ENCODE results near the gene NPAS3. TPM values are rescaled to one million over a fixed set of nuclear protein-coding genes. Genes with fewer than 3 reads are reported as not detected.

Gene NPAS3
- total and polyA plus RNA-seq, 8 donors = 0.09 to 0.79 (median 0.56) TPM

DNA sequence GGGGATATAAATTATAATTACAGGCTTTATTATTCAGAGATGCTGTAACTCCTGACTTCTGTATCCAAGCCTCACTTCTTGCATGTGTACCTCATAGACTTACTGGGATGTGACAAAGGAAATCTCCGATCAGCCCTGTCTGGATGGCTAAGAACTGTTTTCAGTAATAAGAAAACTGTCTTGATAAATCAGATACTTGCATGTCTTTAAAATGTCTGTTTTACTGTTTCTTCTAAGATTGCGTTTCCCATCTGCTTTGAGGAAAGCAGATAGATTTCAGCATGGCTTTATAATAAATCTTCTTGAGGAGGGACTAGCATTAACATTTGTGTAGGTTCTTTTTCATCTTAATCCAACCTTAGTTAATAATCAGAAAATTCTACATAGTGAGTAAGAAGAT is 616.3 kb downstream of the NPAS3 start:
- Histone ChIP-seq H3K9me3 (no peaks in the 10 kb centered on the region), H3K27me3 (no peaks in the 10 kb centered on the region), H3K4me1 (no peaks in the 10 kb centered on the region), H3K36me3 (no peaks in the 10 kb centered on the region), H3K27ac (no peak overlapping the region), H3K4me3 (no peak overlapping the region)
- ATAC-seq (no peak), DNase-seq (no peak)
- TF ChIP-seq CTCF (IDR thresholded peaks at IDR 0.05) = no peak
- intact Hi-C loops (cut with DNase I) = no loop called here

DNA sequence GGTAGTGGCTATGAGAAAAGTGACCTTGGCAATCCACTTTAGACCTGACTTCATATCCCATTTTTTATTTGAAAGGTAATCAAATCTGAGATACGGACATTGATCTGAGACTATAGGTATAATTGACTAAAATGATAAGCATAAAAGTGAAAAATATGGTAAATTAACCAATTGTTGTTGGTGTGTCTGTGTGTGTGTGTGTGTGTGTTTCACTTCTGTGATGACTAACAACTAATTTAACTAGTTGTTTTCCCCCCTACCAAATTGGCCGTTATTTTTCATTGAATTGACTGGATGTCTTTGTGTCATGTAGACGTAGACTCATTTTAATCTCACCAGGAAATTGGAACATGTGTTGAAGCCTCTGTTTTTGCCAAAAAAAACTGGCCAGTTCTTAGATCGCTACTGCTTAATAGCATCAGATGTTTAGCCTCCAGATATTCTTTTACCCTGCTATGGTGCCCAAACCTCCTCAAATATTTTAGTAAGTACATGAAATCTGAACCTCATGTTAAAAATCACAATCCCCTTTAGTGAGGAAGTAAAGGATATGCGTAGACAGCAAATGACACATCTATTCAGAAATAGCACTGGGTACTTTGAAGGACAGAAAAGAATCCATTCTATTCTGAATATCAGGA is 617.2 kb downstream of the NPAS3 start:
- ATAC-seq (no peak), DNase-seq (no peak)
- Histone ChIP-seq H3K4me3 (no peak overlapping the region), H3K9me3 (no peaks in the 10 kb centered on the region), H3K4me1 (no peaks in the 10 kb centered on the region), H3K27me3 (no peaks in the 10 kb centered on the region), H3K27ac (no peak overlapping the region), H3K36me3 (no peaks in the 10 kb centered on the region)
- no peak for TF ChIP-seq CTCF (IDR thresholded peaks at IDR 0.05)
- intact Hi-C loops (cut with DNase I) = no loop called here

- no peak overlapping the region for H3K27ac ChIP-seq
- intact Hi-C loops (cut with DNase I) = no loop called here
- DNase-seq (no peak), ATAC-seq (peak; percentile 24)
- TF ChIP-seq CTCF (IDR thresholded peaks at IDR 0.05) = no peak
- H3K27me3 ChIP-seq = no peaks in the 10 kb centered on the region
- H3K4me1 ChIP-seq = no peaks in the 10 kb centered on the region
- H3K4me3 ChIP-seq = no peak overlapping the region
- no peaks in the 10 kb centered on the region for H3K9me3 ChIP-seq
- H3K36me3 ChIP-seq = no peaks in the 10 kb centered on the region
Observed at GRCh38 chr14:33556382-33557121, 617.9 kb downstream of the NPAS3 start.

GRCh38 chr14:33560718-33561431 is 622.2 kb downstream of the NPAS3 start:
- no peaks in the 10 kb centered on the region for H3K27me3 ChIP-seq
- peak in 2 of 4 donors; percentile 60 to 73 for DNase-seq
- no peak overlapping the region for H3K4me3 ChIP-seq
- H3K4me1 ChIP-seq = no peaks in the 10 kb centered on the region
- intact Hi-C loops (cut with DNase I) = no loop called here
- no peak for TF ChIP-seq CTCF (IDR thresholded peaks at IDR 0.05)
- no peak overlapping the region for H3K27ac ChIP-seq
- no peak for ATAC-seq
- no peaks in the 10 kb centered on the region for H3K9me3 ChIP-seq
- H3K36me3 ChIP-seq = no peaks in the 10 kb centered on the region

All from left lung (tissue), 10 donors.